RPMI7951 (cell line): ENCODE results near the gene APAF1. TPM values are rescaled to one million over a fixed set of nuclear protein-coding genes. Genes with fewer than 3 reads are reported as not detected.

Experiments
- DNase-seq: peaks from one replicate; pipeline ENCODE4 v3.0.0-alpha.2; 2012; ENCODE audit warnings: low read depth
- total RNA-seq: library from RNA; depleted of rRNA; stranded (reverse); fragments of >200 nt; shearing (Covaris generic); gene quantifications from 2 replicates; pipeline ENCODE4 v1.2.3, GENCODE V29; 2014

Gene APAF1
- total RNA-seq, 1 experiment from 2014 or later, result 17.9 TPM

DNA sequence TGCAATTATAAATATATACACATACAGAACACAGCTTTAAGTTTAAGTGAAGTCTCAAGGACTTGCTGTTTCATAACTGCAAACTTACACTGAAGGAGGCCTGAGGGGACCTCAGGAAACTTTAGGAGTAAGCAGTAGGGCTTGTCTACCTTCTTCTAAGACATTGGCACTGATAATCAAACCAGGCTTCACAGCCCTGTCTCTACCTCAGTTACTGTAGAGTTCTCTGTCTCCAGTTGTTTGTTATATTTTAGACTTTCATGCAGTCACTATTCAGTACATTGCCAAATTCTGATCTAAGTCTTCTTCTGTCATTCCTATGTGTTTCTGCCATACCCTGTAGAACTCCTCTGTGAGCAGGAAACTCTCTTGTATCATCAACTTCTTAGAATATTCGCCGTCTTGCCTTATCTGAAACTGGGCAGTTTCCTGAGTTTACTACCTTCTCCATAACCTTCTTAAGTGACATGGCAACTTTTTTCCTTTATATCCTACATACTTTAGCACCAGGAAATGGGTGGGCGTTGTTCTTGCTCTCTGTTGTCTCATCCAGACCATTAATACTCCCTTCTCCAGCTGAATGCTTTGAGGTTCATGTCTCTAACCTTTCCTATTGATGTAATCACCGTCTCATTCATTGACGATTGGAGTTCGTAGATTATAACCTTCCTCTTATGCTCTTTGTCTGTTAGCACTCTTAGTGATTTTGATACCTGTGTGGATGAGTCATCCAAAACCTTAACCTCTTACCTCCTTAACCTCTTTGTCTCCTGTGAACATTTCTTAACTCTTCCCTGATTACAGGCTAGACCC lies 11.4 kb downstream of the APAF1 start:
- DNase-seq, result no peak

DNA sequence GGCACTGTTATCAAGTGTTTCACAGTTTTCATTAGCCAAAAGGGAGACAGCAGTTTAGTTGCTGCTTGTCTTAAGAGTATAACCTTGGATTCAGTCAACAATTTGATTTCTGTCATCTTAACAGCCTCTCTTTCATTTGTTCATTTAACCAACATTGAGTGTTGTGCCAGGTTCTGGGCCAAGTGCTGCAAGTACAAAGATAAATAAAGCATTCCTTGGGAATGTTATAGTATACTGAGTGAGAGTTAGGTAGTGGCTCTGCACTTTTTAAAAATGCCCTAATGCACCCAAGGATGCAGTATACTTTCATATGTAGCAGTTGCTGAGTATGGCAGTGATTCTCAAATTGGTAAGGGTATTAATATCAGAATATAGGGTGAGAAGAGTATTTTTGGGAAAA lies 15.4 kb downstream of the APAF1 start:
- DNase-seq, result no peak

DNA sequence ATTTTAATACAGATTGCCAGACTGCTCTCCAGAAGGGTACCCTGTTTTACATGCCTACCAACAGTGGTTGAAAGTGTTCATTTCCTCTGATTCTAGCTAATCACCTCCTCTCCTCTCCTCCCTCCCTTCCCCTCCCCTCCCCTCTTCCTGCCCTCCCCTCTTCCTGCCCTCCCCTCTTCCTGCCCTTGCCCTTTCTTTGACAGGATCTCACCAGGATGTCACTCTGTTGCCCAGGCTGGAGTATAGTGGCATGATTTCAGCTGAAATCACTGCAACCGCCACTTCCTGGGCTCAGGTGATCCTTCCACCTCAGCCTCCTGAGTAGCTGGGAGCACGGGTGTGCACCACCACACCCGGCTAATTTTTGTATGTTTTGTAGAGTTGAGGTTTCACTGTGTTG lies 24.7 kb downstream of the APAF1 start:
- no peak for DNase-seq

DNA sequence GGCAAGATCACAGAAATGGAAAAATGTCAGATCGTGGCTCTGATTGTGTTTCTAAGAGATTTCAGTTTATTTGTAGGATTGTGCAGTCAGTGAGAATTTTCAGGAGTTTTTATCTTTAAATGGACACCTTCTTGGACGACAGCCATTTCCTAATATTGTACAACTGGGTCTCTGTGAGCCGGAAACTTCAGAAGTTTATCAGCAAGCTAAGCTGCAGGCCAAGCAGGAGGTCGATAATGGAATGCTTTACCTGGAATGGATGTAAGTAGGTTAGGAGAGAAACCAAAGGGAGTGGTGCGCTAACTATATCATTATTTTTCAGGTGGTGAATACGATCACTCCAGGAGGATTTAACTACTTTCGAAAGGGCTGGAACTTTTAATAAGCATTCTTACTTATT lies 26.4 kb downstream of the APAF1 start:
- DNase-seq, result no peak

DNA sequence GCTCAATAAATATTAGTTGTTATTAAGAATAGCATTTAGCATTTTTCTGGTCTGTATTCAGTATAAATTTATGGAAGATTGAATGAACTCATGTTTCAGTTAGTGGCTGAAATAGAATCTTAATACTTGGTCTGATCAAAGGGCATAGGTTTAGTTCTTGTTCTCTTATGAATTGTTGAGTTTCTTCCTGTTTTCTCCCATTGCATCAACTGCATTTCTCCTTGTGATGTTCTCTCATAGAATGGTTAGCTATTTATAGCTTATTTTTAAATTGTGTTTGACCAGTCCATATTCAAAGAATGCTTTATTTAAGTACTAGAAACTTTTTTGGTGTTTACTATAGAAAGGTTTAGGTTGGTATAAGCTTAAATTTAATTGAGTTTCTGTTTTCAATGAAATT lies 29.8 kb downstream of the APAF1 start:
- no peak for DNase-seq

DNA sequence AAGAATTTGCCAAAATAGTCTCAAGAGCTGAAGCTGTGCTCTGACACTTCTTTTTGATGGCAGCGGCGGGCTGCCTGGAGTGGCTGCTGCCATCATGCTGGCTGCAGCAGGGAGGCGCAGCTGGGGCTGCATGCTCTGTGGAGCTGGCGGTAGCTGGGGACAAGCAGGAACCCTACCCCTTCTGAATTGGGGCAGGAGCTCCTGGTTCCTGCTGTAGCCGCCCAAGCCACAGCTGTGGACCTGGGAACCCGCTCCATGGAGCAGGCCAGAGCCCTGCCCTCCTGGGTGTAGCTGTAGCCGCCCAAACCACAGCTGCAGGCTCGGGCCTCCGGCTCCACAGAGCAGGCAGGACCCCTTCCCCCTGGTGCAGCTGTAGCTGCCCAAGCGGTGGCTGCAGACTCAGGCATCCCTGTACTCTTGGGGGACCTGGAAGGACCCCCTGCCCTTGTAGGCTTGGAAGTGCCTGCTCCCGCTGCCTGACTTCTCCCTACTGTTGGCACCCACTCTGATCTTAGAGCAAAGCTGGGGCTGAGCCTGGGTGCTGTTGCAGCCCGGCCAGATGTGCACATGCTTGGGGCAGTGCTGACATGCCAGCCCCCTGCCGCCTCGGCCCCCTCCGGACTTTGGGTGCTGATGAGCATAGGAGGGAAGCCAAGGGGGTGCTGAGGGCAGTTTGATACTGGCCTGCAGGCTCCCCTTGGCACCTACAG lies 33.3 kb downstream of the APAF1 start:
- DNase-seq, result no peak

DNA sequence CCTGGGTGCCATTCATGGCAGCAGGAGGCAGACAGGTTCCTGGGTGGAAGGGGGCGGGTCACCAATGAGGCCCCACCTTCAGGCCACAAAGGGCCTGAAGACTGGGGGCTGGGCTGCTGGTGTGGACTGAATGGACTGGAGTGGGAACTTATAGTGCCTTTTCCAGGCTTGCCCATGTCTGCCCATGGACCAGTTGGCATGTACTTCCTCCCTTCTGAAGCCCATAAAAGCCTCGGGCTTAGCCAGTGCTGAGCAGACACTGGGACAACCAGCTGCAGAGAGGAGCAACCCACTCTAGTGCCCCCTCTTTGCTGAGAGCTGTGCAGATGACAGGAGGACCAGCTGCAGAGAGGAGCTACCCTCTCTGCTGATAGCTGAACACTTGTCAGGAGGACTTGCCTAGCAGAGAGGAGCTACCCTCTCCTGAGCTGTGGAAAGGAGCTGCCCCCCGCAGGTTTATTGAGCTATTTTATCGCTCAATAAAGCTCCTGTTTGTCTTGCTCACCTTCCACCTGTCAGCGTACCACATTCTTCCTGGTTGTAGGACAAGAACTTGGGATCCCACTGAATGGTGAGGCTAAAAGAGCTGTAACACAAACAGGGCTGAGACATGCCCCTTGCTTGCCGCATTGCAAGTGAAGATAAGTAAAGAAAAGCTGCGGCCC lies 34.0 kb downstream of the APAF1 start:
- no peak for DNase-seq

DNA sequence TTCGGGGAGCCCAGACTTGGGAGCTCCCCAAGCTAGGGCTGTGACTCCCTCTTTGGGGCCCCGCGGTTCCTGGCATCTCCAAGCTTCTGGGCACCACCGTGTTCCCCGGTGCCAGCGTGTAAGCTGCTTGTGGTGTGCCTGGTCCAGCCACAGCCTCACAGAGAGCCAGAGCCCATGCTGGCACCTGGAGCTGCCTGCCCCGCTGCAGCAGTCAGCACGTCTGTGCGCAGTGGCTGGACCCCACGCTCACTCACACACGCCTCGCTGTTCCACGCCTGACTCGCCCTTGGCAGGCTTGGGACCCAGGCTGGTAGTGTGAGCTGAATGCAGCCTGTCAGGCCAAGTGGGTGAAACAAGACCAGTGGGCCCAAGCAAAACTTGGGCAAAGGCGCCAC lies 34.5 kb downstream of the APAF1 start:
- no peak for DNase-seq

DNA sequence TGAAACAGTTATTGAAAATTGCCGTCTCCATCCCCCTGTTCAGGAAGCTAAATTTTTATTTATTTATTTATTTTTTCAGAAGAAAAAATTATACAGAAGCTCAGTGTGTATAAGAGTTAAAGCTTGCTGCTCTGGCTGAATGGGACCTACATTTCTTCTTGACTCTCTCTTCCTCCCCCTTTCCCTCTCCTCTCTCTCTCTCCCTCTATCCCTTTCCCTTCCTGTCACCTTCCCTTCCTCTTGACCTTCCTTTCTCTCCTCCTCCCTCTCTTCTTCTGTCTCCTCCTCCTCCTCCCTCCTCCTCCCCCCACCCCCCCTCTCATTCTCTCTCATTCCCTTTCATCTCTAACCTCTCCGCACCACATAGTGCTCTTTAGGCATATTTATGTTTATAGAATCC lies 39.1 kb downstream of the APAF1 start:
- DNase-seq, result no peak

DNA sequence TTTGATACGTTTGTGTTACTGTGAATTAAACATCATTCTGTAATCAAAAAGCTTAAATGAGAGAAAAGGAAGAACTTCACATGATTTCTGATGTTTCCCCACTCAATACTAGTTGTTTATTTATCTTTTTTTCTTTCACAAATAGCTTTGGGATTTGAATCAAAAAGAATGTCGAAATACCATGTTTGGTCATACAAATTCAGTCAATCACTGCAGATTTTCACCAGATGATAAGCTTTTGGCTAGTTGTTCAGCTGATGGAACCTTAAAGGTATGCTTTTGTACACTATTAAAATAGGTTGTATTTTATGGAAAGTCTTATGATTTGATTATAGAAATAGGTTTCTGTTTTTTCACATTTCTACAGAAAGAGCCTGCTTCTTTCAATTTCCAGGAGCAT lies 41.5 kb downstream of the APAF1 start:
- no peak for DNase-seq

DNA sequence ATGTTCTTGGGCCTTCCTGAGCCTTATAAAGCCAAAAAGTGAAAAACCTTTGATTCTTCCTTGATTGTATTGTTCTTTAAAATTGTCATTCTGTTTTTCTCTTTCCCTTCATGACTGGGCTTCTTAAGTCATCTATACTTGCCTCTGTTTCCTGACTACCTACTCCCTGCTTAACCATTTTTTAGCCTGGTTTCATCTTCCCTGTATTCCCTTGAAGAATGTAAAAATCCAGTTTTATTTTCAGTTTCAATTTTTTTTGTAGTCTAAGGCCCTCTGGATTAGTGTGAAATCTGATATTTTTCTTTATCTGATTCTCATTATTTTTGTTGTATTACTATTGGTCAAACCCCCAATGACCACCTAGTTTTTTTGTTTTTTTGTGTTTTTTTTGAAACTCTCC lies 46.3 kb downstream of the APAF1 start:
- no peak for DNase-seq

DNA sequence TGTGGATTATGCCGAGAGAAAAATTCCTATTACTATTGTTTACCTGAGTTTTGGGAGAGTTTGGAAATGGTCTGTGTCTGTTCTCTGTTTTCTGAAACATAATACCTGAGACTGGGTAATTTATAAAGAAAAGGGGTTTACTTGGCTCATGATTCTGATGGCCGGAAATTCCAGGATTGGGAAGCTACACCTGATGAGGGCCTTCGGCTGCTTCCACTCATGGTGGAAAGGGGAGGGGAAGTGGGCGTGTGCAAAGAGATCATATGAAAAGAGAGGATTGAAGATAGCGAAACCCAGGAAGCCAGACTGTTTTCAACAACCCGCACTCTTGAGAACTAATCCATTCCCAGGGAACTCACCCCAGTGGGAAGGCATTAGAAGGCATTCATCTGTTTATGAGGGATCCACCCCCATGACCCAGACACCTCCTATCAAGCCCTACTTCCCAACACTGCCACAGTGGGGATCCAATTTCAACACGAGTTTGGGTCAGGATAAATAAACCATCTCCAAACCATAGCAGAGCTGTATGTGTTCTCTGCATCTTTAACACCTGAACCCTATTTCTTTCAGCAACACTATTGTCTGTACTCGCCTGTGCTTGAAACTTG lies 51.1 kb downstream of the APAF1 start:
- no peak for DNase-seq

DNA sequence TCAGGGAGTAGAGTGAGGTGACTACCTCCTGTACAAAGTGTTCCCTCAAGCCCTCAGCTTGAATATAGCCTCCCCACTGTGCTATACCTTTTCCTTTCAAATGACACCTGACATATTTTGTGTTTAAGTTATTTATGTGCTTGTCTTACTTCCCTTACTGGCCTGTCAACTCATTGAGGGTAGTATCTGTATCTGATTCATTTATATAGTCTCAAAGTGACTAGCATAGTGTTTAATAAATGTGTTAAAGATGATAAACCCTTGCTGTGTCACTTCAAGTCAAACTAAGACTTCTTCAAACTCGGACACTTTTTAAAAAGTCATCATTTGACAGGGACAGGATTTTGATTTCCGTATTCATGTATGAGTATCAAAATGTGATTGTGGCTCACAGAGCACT lies 52.1 kb downstream of the APAF1 start:
- DNase-seq, result no peak

DNA sequence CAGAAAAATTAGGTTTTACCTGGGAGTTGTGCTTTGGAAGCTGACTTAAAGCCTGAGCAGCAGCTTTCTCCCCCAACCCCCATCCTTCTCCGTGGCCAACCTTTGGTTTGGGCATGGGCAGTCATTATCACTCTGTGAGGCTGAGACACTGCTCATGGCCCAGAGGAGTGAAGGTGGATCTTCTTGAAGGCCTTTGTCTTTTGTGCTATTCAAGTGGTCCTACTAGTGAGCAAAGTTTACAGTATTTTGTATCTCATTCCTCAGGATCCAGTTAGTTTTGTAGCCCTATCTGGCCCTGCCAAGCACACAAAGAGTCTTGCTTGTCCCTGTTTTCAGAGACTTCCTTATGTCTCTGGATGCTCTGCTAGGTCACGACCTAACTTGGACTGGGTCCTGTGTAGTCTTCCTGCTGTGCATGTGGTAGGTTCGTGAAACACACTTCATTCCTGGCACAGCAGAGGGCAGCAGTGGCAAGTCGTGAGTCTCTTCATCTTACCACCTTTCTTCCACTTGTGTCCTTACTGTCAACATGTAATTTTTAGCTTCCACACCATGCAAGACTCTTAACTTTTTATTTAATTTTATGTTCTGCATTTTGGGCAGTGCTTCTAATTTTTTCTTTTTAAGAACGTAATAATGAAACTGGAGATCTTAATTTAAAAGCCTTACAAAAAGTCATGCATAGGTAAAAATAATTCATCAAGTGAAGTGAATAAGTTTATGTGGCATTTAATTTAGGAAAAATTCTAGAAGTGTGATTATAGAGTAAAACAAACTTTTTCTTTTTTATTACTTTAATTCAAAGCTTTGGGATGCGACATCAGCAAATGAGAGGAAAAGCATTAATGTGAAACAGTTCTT lies 53.7 kb downstream of the APAF1 start:
- DNase-seq, result peak; percentile 29

DNA sequence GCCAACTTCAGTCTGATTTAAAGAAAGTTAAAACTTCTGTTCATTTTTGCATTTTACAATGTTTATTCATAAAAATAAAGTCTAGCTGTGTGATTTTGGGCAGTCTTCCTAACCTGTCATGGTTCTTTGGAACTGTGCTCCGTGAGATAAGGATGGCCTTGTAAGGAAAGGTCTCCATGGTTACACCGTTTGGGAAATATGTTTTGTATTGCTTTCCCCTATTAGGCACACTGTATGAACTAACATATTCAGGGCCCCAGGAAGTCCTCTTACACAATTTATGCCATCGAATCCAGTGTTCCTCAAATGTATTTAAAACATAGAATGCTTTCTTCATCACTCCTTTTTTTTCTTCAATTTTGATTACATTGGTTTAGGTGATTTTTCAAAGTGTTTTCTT lies 54.5 kb downstream of the APAF1 start:
- DNase-seq, result no peak

DNA sequence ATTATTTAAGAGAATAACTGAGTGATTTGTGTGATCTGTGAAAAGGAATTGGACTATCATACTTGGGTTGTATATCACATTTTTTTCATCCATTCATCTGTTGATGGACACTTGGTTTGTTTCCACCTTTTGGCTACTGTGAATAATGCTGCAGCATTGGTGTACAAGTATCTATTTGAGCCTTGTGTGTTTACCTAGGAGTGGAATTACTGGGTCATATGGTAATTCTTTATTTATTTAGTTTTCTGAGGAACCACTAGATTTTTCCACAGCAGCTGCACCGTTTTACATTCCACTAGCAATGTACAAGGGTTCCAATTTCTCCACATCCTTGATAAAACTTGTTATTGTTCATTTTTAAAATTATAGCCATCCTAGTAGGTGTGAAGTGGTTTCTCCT lies 56.1 kb downstream of the APAF1 start:
- no peak for DNase-seq

DNA sequence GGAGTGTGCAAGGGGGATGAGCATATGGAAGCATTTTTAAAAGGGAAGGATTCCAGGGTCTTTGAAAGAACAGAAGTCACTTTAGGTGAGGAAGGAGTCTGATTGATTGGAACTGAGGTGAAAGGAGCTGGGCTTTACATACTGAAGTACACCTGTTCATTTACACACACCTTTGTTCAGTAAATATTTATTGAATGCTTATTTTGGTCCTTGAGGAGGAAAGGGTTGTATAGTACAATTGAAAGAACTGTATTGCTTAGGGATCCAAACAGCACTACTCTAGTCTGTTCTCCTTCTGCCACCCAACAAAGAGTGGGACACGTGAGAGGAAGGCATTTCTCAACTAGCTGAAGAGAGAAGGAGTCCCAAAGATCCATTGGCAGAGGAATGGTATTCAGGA lies 63.9 kb downstream of the APAF1 start:
- no peak for DNase-seq

DNA sequence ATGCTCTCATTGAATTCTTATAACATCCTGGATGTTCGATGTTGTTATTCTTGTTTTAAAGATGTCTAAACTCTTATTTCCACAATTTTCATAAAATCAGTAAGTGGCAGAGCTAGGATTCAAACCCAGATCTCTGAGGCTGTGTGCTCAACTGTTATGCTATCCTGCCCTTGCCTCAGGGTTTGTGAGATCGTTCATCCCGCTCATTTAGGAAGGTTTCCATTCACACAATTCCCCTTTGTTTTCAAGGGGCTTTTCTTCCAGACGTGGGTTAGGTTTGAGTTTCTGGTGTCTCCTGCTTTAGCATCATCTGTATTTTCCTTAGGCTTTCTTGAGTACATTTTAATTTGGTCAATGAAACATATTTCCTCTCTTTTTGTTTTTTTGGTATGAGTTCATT lies 69.3 kb downstream of the APAF1 start:
- DNase-seq, result no peak

DNA sequence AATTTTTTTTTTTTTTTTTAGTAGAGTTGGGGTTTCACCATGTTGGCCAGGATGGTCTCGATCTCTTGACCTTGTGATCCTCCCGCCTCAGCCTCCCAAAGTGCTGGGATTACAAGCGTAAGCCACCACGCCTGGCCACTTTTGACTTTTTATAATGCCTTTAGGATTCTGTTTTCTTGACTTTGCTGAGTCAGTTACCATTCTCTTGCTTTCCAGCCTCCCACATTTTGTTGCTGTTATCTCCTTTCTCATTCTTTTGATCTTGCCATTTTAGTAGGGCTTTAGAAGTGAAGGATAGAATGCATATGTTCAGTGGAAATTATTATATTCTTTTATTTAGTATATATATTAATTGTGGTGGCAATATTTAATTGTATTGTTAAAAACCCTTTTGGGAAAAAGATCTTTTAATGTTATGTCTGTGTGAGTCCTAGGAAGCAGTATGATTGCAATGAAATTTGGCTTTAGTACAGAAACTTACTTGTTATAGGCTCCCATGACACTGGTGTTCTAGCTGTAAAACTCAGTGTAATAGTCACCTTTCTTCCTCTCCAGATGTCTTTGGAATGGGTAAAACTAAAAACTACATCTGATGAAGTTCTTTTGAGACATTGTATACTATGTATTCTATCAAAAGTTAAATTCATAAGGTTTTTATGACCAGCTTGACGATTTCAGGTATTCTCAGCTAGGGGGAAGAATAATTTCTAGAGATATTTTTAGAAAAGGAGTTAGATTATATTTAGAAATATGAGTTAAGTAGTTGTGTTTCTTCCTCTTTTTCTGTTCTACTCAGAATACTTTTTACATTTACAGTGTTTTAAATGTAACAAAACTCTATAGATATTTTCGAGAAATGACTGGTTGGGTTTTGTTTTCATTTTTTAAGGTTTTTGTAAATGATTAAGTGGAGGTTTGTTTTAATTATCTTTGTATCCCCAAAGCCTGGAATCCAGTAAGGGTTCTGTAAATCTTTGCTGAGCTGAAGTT lies 74.7 kb downstream of the APAF1 start:
- DNase-seq, result no peak

DNA sequence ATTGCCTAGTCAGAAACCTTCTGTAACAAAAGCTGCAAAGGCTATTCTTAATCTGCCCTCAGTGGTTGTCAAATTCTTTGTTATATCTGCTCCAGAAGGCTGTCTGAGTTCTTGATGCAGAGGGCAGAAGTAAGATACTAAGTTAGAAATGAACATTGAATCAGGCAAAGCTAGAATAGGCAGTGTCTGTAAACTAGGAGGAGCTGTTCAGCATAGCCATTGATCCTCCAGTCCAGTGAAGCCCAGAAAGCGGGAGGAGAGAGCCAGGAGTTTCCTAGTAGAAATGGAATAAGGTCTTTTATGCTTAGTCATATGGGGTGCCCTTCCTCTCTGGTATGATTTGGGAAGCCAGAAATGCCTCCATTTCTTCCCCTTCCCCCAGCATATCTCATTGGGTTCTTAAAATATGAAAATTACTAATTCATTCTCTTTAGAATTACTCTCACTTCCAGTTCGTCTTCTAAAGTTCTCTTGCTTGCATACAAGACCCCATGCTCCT lies 76.2 kb downstream of the APAF1 start:
- no peak for DNase-seq
